ENCODE results near the gene SEZ6L. TPM values are rescaled to one million over a fixed set of nuclear protein-coding genes. Genes with fewer than 3 reads are reported as not detected.
A peak's percentile ranks its signal among the peaks of the same experiment; 100 is the strongest.

Gene SEZ6L
- total RNA-seq, 1 experiment from 2014 or later: 0.13 TPM

DNA sequence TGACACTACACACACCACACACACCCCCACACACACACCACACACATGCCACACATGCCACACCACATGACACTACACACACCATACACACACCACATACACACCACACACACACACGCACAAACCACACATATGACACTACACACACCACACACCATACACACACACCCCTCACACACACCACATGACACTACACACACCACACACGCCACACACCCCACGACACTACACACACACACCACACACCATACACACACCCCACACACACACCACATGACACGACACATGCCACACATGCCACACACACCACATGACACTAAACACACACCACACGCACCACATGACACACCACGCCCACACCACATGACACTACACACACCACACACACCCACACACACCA, 158.0 kb downstream of the SEZ6L start:
- Histone ChIP-seq H2AK5ac (ENCODE audit: insufficient read length, low read length) (no peak overlapping the region), H3K23me2 (ENCODE audit: insufficient read length, low read depth, low read length, poor library complexity, severe bottlenecking) (peaks cover 5% of the 10 kb centered on the region), H2BK5ac (ENCODE audit: insufficient read length, low read length) (no peak overlapping the region), H4K5ac (ENCODE audit: insufficient read length, low read depth, low read length) (peak overlapping the region; percentile 81), H3K79me1 (ENCODE audit: insufficient read depth, low read depth, low read length, poor library complexity, severe bottlenecking) (no peaks in the 10 kb centered on the region), H3K4me2 (ENCODE audit: insufficient read depth, insufficient read length, low read length) (no peak overlapping the region), H3K14ac (ENCODE audit: insufficient read depth, low read length) (no peak overlapping the region), H3K4me1 (ENCODE audit: insufficient read depth, low read length) (no peaks in the 10 kb centered on the region), H2BK20ac (ENCODE audit: low read depth, low read length, poor library complexity, severe bottlenecking) (no peak overlapping the region), H2AFZ (ENCODE audit: low read length) (no peak overlapping the region), H4K20me1 (ENCODE audit: control insufficient read depth, insufficient read depth, insufficient read length) (no peaks in the 10 kb centered on the region), H2BK120ac (ENCODE audit: low read depth, low read length, poor library complexity, severe bottlenecking) (no peak overlapping the region), H4K8ac (replicated peaks; ENCODE audit: insufficient read length, low read depth, low read length) (peak overlapping the region; percentile 24), H3K18ac (ENCODE audit: insufficient read length, low read depth, low read length) (peak overlapping the region; percentile 28), H3T11ph (ENCODE audit: low read length) (no peak overlapping the region), H2BK12ac (ENCODE audit: insufficient read length, low read depth, low read length) (no peak overlapping the region), H3K56ac (ENCODE audit: insufficient read length, low read depth, low read length) (peak overlapping the region; percentile 41), H3K27me3 (ENCODE audit: insufficient read depth, low read length) (no peaks in the 10 kb centered on the region), H3K23ac (ENCODE audit: insufficient read length, low read depth, low read length) (no peak overlapping the region), H3K9ac (ENCODE audit: extremely low read depth, insufficient read length, low read length) (no peak overlapping the region), H3K4ac (ENCODE audit: low read depth, low read length) (no peak overlapping the region), H3K9me3 (ENCODE audit: control insufficient read depth, low read depth, low read length) (no peaks in the 10 kb centered on the region), H4K91ac (ENCODE audit: insufficient read length, low read depth, low read length) (no peak overlapping the region), H3K27ac (ENCODE audit: insufficient read length, low read depth, low read length) (no peak overlapping the region), H2BK15ac (ENCODE audit: low read depth, low read length) (no peak overlapping the region), H3K79me2 (ENCODE audit: insufficient read depth, low read length) (no peaks in the 10 kb centered on the region)
- no peak overlapping the region for H3K4me3 Mint-ChIP-seq
- H3K4me1 Mint-ChIP-seq: peaks cover 0 to 2% of the 10 kb centered on the region in 2 experiments; a peak in 1 of 4 replicates
- no peak for DNase-seq
- no peaks in the 10 kb centered on the region for H3K36me3 Mint-ChIP-seq (ENCODE audit: insufficient read depth in 1 of 3, low read depth in 3 of 3)
- 100% methylated on average over 3 of the region's 6 CpGs for WGBS (ENCODE audit: extremely low coverage, insufficient read length, low lambda C conversion rate)
- peaks cover 19% of the 10 kb centered on the region for H3K27me3 Mint-ChIP-seq (ENCODE audit: low read depth)
- H3K9me3 Mint-ChIP-seq: peaks cover 0 to 3% of the 10 kb centered on the region in 2 experiments; a peak in 2 of 5 replicates
- H3K27ac Mint-ChIP-seq: no peak overlapping the region; a peak in 2 of 7 replicates
- TF ChIP-seq, protein P1, sequence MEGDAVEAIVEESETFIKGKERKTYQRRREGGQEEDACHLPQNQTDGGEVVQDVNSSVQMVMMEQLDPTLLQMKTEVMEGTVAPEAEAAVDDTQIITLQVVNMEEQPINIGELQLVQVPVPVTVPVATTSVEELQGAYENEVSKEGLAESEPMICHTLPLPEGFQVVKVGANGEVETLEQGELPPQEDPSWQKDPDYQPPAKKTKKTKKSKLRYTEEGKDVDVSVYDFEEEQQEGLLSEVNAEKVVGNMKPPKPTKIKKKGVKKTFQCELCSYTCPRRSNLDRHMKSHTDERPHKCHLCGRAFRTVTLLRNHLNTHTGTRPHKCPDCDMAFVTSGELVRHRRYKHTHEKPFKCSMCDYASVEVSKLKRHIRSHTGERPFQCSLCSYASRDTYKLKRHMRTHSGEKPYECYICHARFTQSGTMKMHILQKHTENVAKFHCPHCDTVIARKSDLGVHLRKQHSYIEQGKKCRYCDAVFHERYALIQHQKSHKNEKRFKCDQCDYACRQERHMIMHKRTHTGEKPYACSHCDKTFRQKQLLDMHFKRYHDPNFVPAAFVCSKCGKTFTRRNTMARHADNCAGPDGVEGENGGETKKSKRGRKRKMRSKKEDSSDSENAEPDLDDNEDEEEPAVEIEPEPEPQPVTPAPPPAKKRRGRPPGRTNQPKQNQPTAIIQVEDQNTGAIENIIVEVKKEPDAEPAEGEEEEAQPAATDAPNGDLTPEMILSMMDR (conservative IDR thresholded peaks at IDR 0.05): no peak
